GM21576 (cell line): ENCODE results near the gene MXD3.
A peak's percentile ranks its signal among the peaks of the same experiment; 100 is the strongest.
"Not testable (repeated sequence)": the region's sequence is repeated elsewhere in the genome, so short reads cannot be mapped to it uniquely, and the experiment has no call there.

Experiments used
- ATAC-seq: cut with Tn5 transposase; IDR thresholded peaks from one replicate; pipeline ENCODE4 v1.9.1; 2021; ENCODE audit warnings: mild to moderate bottlenecking, moderate library complexity; ENCODE audit not compliant: unreplicated experiment

Gene MXD3

GRCh38 chr5:177311723-177312648 is at the start of gene MXD3:
Gene MXD3, minus strand, starts transcription at chr5:177311898. Its CDS starts 68 bp downstream, at chr5:177311830.
- ATAC-seq, result peak; percentile 69

- ATAC-seq, result not testable (repeated sequence)
These were observed 49.0 kb upstream of the MXD3 start for GRCh38 chr5:177360740-177361139.

GRCh38 chr5:177359860-177360259 is 48.2 kb upstream of the MXD3 start:
- ATAC-seq, result no peak

- ATAC-seq, result no peak
These were observed 47.8 kb upstream of the MXD3 start for GRCh38 chr5:177359451-177359851.

- peak; percentile 4 for ATAC-seq
These were observed 46.7 kb upstream of the MXD3 start for GRCh38 chr5:177358370-177358819.

- peak; percentile 83 for ATAC-seq
These were observed 46.0 kb upstream of the MXD3 start, which contains the start of gene RGS14 for GRCh38 chr5:177357459-177358351. Gene RGS14, plus strand, starts transcription at chr5:177357924. Its CDS starts 101 bp downstream, at chr5:177358025.

- no peak for ATAC-seq
These were observed 45.4 kb upstream of the MXD3 start for GRCh38 chr5:177357146-177357458.

- no peak for ATAC-seq
These were observed 45.0 kb upstream of the MXD3 start for GRCh38 chr5:177356746-177357145.

GRCh38 chr5:177355868-177356168 is 44.1 kb upstream of the MXD3 start:
- no peak for ATAC-seq

GRCh38 chr5:177355162-177355867 is 43.6 kb upstream of the MXD3 start:
- ATAC-seq, result no peak

- no peak for ATAC-seq
These were observed 43.0 kb upstream of the MXD3 start for GRCh38 chr5:177354711-177355110.

- ATAC-seq, result no peak
These were observed 42.6 kb upstream of the MXD3 start for GRCh38 chr5:177354256-177354655.

- ATAC-seq, result no peak
These were observed 41.4 kb upstream of the MXD3 start for GRCh38 chr5:177353093-177353492.

- peak; percentile 93 for ATAC-seq
These were observed 40.0 kb upstream of the MXD3 start, which contains the start of gene LMAN2 for GRCh38 chr5:177351392-177352329. Gene LMAN2, minus strand, starts transcription at chr5:177351668. Its CDS starts 21 bp downstream, at chr5:177351647.

- ATAC-seq, result peak; percentile 9
These were observed 39.2 kb upstream of the MXD3 start for GRCh38 chr5:177350776-177351391.

- ATAC-seq, result no peak
These were observed 38.1 kb upstream of the MXD3 start for GRCh38 chr5:177349762-177350161.

- no peak for ATAC-seq
These were observed 37.6 kb upstream of the MXD3 start for GRCh38 chr5:177349362-177349647.

- ATAC-seq, result no peak
These were observed 36.0 kb upstream of the MXD3 start for GRCh38 chr5:177347699-177348098.

GRCh38 chr5:177346820-177347219 is 35.1 kb upstream of the MXD3 start:
- ATAC-seq, result no peak

- ATAC-seq, result no peak
These were observed 33.2 kb upstream of the MXD3 start for GRCh38 chr5:177344891-177345290.
